Ascending aorta (tissue), 2 donors: ENCODE results near the gene MRPS6. TPM values are rescaled to one million over a fixed set of nuclear protein-coding genes. Genes with fewer than 3 reads are reported as not detected.

ENCODE experiments used
- DNase-seq, 2 donors: peaks; one replicate each; pipeline ENCODE4 v3.0.0-alpha.2; 2019; ENCODE audit warnings: low spot score in 2 of 2
- H3K27ac ChIP-seq, 2 donors: fragments of 200-600 bp; sonication (generic); one replicate each; pipeline ENCODE4 v1.5.1; 2016 to 2017; ENCODE audit warnings: mild to moderate bottlenecking in 1 of 2
- H3K27me3 ChIP-seq: fragments of 200-600 bp; sonication (generic); one replicate; pipeline ENCODE4 v1.5.1; 2017
- H3K36me3 ChIP-seq, 2 donors: fragments of 200-600 bp; sonication (generic); one replicate each; pipeline ENCODE4 v1.5.1; 2016
- H3K4me1 ChIP-seq, 2 donors: fragments of 200-600 bp; sonication (generic); one replicate each; pipeline ENCODE4 v1.5.1; 2016 to 2017; ENCODE audit warnings: mild to moderate bottlenecking in 1 of 2
- H3K4me3 ChIP-seq, 2 donors: fragments of 200-600 bp; sonication (generic); one replicate each; pipeline ENCODE4 v1.5.1; 2016 to 2017; ENCODE audit warnings: mild to moderate bottlenecking in 1 of 2
- H3K9me3 ChIP-seq, 2 donors: fragments of 200-600 bp; sonication (generic); one replicate each; pipeline ENCODE4 v1.5.1; 2016
- CTCF ChIP-seq, 3 experiments: fragments of 200-600 bp in 2 of 3; fragments of 450-650 bp in 1 of 3; sonication (generic) in 2 of 3; IDR thresholded peaks; one replicate each; pipeline ENCODE4 v1.5.1; 2016 to 2019; ENCODE audit warnings: antibody characterized with exemption in 3 of 3, mild to moderate bottlenecking in 1 of 3, moderate library complexity in 1 of 3
- intact Hi-C: fragments of 100-400 bp; cut with DNase I; formaldehyde crosslinking; loops from one replicate; pipeline ENCODE4 v1.15.1; 2023
- total RNA-seq: library from RNA; depleted of rRNA; stranded (reverse); fragments of >200 nt; gene quantifications from one replicate; pipeline ENCODE4 v1.1.0, GENCODE V29; 2016

The MRPS6 gene
- total RNA-seq, 1 donor from 2014 or later, result 17.8 TPM

GRCh38 chr21:34031835-34032370 lies 41.5 kb upstream of the MRPS6 start:
- Histone ChIP-seq H3K27ac (no peak overlapping the region), H3K4me1 (no peaks in the 10 kb centered on the region), H3K9me3 (no peaks in the 10 kb centered on the region), H3K4me3 (no peak overlapping the region), H3K36me3 (no peaks in the 10 kb centered on the region), H3K27me3 (no peaks in the 10 kb centered on the region)
- intact Hi-C loops, result no loop called here
- no peak for DNase-seq
- no peak for TF ChIP-seq CTCF (IDR thresholded peaks at IDR 0.05)

- no peaks in the 10 kb centered on the region for H3K9me3 ChIP-seq
- no peak for TF ChIP-seq CTCF (IDR thresholded peaks at IDR 0.05)
- no peaks in the 10 kb centered on the region for H3K27me3 ChIP-seq
- no peak overlapping the region for H3K27ac ChIP-seq
- H3K36me3 ChIP-seq, result no peaks in the 10 kb centered on the region
- intact Hi-C loops, result no loop called here
- DNase-seq, result no peak
- no peaks in the 10 kb centered on the region for H3K4me1 ChIP-seq
- no peak overlapping the region for H3K4me3 ChIP-seq
Measured at GRCh38 chr21:34034369-34035014, 38.9 kb upstream of the MRPS6 start.

- intact Hi-C loops, result no loop called here
- peaks cover 0 to 3% of the 10 kb centered on the region in 2 donors for H3K4me1 ChIP-seq
- H3K27me3 ChIP-seq, result no peaks in the 10 kb centered on the region
- no peaks in the 10 kb centered on the region for H3K36me3 ChIP-seq
- no peak overlapping the region for H3K4me3 ChIP-seq
- TF ChIP-seq CTCF (IDR thresholded peaks at IDR 0.05), result no peak
- DNase-seq, result no peak
- H3K27ac ChIP-seq, result no peak overlapping the region
- H3K9me3 ChIP-seq, result no peaks in the 10 kb centered on the region
Measured at GRCh38 chr21:34035619-34036354, 37.6 kb upstream of the MRPS6 start.

GRCh38 chr21:34037009-34037795 lies 36.2 kb upstream of the MRPS6 start:
- Histone ChIP-seq H3K27me3 (no peaks in the 10 kb centered on the region), H3K4me3 (no peak overlapping the region), H3K9me3 (no peaks in the 10 kb centered on the region), H3K27ac (no peak overlapping the region), H3K4me1 (peaks cover 0 to 3% of the 10 kb centered on the region in 2 donors), H3K36me3 (no peaks in the 10 kb centered on the region)
- intact Hi-C loops, result no loop called here
- DNase-seq, result no peak
- no peak for TF ChIP-seq CTCF (IDR thresholded peaks at IDR 0.05)

- no peak for DNase-seq
- no peak overlapping the region for H3K4me3 ChIP-seq
- intact Hi-C loops, result no loop called here
- peak in 2 of 3 experiments; percentile 23 to 45 for TF ChIP-seq CTCF (IDR thresholded peaks at IDR 0.05)
- H3K4me1 ChIP-seq, result peaks cover 0 to 3% of the 10 kb centered on the region in 2 donors
- H3K27ac ChIP-seq, result peak overlapping the region; percentile 61 to 80
- no peaks in the 10 kb centered on the region for H3K36me3 ChIP-seq
- no peaks in the 10 kb centered on the region for H3K27me3 ChIP-seq
- H3K9me3 ChIP-seq, result no peaks in the 10 kb centered on the region
Measured at GRCh38 chr21:34039678-34040382, 33.5 kb upstream of the MRPS6 start.
